PC-9 (cell line): ENCODE data around the gene TTC7B. TPM values are rescaled to one million over a fixed set of nuclear protein-coding genes. Genes with fewer than 3 reads are reported as not detected.

Source experiments
- BruUV-seq: library from RNA; stranded (reverse); fragments of 400-500 nt; replicated peaks from 2 replicates; lab custom pipeline; 2021; lab: Mats Ljungman, UMichigan
- CTCF ChIA-PET: fragments of 300-600 bp; sonication (Branson Sonifier 250); formaldehyde crosslinking; loops from one replicate; lab custom pipeline; 2022; ENCODE audit warnings: antibody characterized with exemption; lab: Charles Lee
- POLR2A ChIA-PET: fragments of 300-600 bp; sonication (Branson Sonifier 250); formaldehyde crosslinking; loops from one replicate; lab custom pipeline; 2022; ENCODE audit warnings: antibody characterized with exemption; ENCODE audit not compliant: unreplicated experiment; lab: Charles Lee
- DNase-seq, 2 experiments: peaks; one replicate each; pipeline versions ENCODE4 v3.0.0 to v3.0.0-alpha.2; 2015 to 2022; ENCODE audit warnings: mixed read lengths in 1 of 2
- H2AFZ ChIP-seq: fragments of 200-600 bp; sonication (generic); 2 replicates; pipeline ENCODE4 v1.8.1; 2017; ENCODE audit warnings: antibody characterized with exemption
- H3F3A ChIP-seq: fragments of 200-600 bp; sonication (generic); 2 replicates; pipeline ENCODE4 v1.8.1; 2017; ENCODE audit warnings: antibody characterized with exemption, mild to moderate bottlenecking, low read depth; ENCODE audit not compliant: insufficient read depth
- H3K27ac ChIP-seq: fragments of 200-600 bp; sonication (generic); 2 replicates; pipeline ENCODE4 v1.6.1; 2016; ENCODE audit warnings: mixed run types
- H3K27me3 ChIP-seq: fragments of 200-600 bp; sonication (generic); 2 replicates; pipeline ENCODE4 v1.6.1; 2016; ENCODE audit warnings: low read depth, mixed run types; ENCODE audit not compliant: insufficient read depth
- H3K36me3 ChIP-seq: fragments of 200-600 bp; sonication (generic); 2 replicates; pipeline ENCODE4 v1.6.1; 2016; ENCODE audit warnings: low read depth, mixed run types
- H3K4me1 ChIP-seq: fragments of 200-600 bp; sonication (generic); replicated peaks from 2 replicates; pipeline ENCODE4 v1.6.1; 2016; ENCODE audit warnings: mixed run types; ENCODE audit not compliant: insufficient read depth
- H3K4me2 ChIP-seq: fragments of 200-600 bp; sonication (generic); 2 replicates; pipeline ENCODE4 v1.6.1; 2017; ENCODE audit warnings: mixed run types
- H3K4me3 ChIP-seq: fragments of 200-600 bp; sonication (generic); 2 replicates; pipeline ENCODE4 v1.6.1; 2016; ENCODE audit warnings: mixed run types
- H3K79me2 ChIP-seq: fragments of 200-600 bp; sonication (generic); 2 replicates; pipeline ENCODE4 v1.6.1; 2017; ENCODE audit warnings: low read depth, mixed run types
- H3K9me2 ChIP-seq: fragments of 200-600 bp; sonication (generic); 2 replicates; pipeline ENCODE4 v1.8.1; 2017; ENCODE audit warnings: mild to moderate bottlenecking; ENCODE audit not compliant: insufficient read depth
- H3K9me3 ChIP-seq: fragments of 200-600 bp; sonication (generic); 2 replicates; pipeline ENCODE4 v1.8.1; 2016; ENCODE audit warnings: low read depth; ENCODE audit not compliant: insufficient read depth
- H4K20me1 ChIP-seq: fragments of 200-600 bp; sonication (generic); 2 replicates; pipeline ENCODE4 v1.8.1; 2017; ENCODE audit not compliant: insufficient read depth
- EZH2 ChIP-seq: fragments of 200-600 bp; sonication (generic); IDR thresholded peaks from 2 replicates; pipeline ENCODE4 v1.8.0; 2017; ENCODE audit warnings: antibody characterized with exemption, low read depth
- intact Hi-C: fragments of 100-400 bp; cut with micrococcal nuclease; formaldehyde crosslinking; loops from one replicate; pipeline ENCODE4 v1.10.0; 2022; ENCODE audit not compliant: unreplicated experiment
- total RNA-seq: library from RNA; stranded (reverse); gene quantifications from 2 replicates; pipeline ENCODE4 v1.2.3, GENCODE V29; 2021
- TF ChIP-seq, protein P1 (sequence below): fragments of 200-600 bp; sonication (generic); conservative IDR thresholded peaks from 2 replicates; pipeline ENCODE4 v1.6.1; 2017; ENCODE audit warnings: mixed run types, antibody characterized with exemption, mild to moderate bottlenecking, moderate library complexity

Gene TTC7B
- total RNA-seq, 1 experiment from 2014 or later: 6.8 TPM

DNA sequence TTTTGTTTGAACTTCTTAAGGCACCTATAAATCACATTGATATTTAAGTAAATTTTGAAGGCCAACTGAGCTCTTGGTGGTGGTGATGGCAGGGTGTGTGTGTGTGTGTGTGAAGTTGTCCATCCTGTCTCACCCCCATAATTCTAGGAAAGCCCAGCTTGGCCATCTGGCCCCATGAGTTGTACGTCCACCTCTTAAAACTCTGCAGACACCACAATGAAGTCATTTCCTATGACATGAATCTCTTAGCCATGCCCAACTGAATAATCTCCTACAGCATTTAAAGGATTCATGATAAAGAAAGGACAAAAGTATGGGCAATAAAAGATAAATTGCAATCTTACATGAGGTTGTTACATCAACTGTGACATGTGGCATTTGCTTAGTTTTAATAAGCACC lies 123.4 kb downstream of the TTC7B start:
- CTCF ChIA-PET: no interaction called here
- H3K79me2 ChIP-seq: no peaks in the 10 kb centered on the region
- intact Hi-C loops: loop anchor here (10.0 kb wide), 2 partner anchors 88 to 178 kb away; no protein-coding TSS in a partner anchor
- no peak overlapping the region for H2AFZ ChIP-seq
- DNase-seq: no peak
- no peak overlapping the region for H3K4me3 ChIP-seq
- H3K9me2 ChIP-seq: no peaks in the 10 kb centered on the region
- H3K9me3 ChIP-seq: no peaks in the 10 kb centered on the region
- H3K4me1 ChIP-seq: no peaks in the 10 kb centered on the region
- H4K20me1 ChIP-seq: no peaks in the 10 kb centered on the region
- no peak overlapping the region for H3K27ac ChIP-seq
- H3K4me2 ChIP-seq: no peak overlapping the region
- BruUV-seq: no TSS peak
- H3F3A ChIP-seq: no peaks in the 10 kb centered on the region
- POLR2A ChIA-PET: no interaction called here
- no peak for TF ChIP-seq EZH2
- TF ChIP-seq, protein P1, sequence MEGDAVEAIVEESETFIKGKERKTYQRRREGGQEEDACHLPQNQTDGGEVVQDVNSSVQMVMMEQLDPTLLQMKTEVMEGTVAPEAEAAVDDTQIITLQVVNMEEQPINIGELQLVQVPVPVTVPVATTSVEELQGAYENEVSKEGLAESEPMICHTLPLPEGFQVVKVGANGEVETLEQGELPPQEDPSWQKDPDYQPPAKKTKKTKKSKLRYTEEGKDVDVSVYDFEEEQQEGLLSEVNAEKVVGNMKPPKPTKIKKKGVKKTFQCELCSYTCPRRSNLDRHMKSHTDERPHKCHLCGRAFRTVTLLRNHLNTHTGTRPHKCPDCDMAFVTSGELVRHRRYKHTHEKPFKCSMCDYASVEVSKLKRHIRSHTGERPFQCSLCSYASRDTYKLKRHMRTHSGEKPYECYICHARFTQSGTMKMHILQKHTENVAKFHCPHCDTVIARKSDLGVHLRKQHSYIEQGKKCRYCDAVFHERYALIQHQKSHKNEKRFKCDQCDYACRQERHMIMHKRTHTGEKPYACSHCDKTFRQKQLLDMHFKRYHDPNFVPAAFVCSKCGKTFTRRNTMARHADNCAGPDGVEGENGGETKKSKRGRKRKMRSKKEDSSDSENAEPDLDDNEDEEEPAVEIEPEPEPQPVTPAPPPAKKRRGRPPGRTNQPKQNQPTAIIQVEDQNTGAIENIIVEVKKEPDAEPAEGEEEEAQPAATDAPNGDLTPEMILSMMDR: no peak
- no peaks in the 10 kb centered on the region for H3K36me3 ChIP-seq
- H3K27me3 ChIP-seq: no peaks in the 10 kb centered on the region

DNA sequence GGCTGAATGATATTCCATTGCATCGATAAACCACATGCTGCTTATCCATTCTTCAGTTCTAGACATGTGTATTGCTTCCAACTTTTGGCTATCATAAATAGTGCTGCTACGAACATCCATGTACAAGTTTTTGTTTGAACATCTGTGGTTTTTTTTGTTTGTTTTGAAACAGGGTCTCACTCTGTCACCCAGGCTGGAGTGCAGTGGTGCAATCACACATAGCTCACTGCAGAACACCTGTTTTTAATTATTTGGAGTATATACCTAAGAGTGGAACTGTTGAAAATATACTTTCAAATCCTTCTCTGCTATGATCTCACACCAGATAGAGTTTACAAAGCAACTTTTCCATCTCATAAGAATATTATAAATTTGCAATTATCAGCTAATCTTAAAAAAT lies 124.2 kb downstream of the TTC7B start:
- H3K79me2 ChIP-seq: no peaks in the 10 kb centered on the region

DNA sequence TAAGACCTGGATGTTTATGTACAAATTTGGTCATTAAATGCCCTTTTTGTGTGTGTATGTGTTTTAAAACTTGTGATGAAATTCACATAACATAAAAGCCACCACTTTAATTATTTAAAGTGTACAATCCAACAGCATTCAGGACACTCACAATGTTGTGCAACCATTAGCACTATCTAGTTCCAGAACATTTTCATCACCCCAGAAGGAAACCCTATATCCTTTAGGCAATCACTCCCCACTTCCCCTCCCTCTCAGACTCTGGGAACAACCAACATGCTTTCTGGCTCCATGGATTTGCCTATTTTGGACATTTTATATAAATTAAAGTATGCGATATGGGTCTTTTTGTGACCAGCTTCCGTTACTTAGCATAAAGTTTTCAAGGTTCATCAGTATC lies 124.6 kb downstream of the TTC7B start:
- POLR2A ChIA-PET: no interaction called here
- TF ChIP-seq EZH2: no peak
- TF ChIP-seq, protein P1: no peak
- Histone ChIP-seq H3K4me1 (no peaks in the 10 kb centered on the region), H3K36me3 (no peaks in the 10 kb centered on the region), H3K4me2 (no peak overlapping the region), H3K27me3 (no peaks in the 10 kb centered on the region), H3K27ac (no peak overlapping the region), H3F3A (no peaks in the 10 kb centered on the region), H2AFZ (no peak overlapping the region), H3K79me2 (no peaks in the 10 kb centered on the region), H3K9me2 (no peaks in the 10 kb centered on the region), H3K9me3 (no peaks in the 10 kb centered on the region), H3K4me3 (no peak overlapping the region), H4K20me1 (no peaks in the 10 kb centered on the region)
- intact Hi-C loops: loop anchor here (10.0 kb wide), 2 partner anchors 87 to 177 kb away; no protein-coding TSS in a partner anchor
- CTCF ChIA-PET: no interaction called here
- DNase-seq: no peak
- BruUV-seq: no TSS peak

More for the DNA sequence above, 124.2 kb downstream of the TTC7B start:
- intact Hi-C loops: loop anchor here (10.0 kb wide), 2 partner anchors 87 to 177 kb away; no protein-coding TSS in a partner anchor
- Histone ChIP-seq H4K20me1 (no peaks in the 10 kb centered on the region), H3K4me2 (no peak overlapping the region), H3K36me3 (no peaks in the 10 kb centered on the region), H3K27me3 (no peaks in the 10 kb centered on the region), H3K9me2 (no peaks in the 10 kb centered on the region), H2AFZ (no peak overlapping the region), H3F3A (no peaks in the 10 kb centered on the region), H3K4me3 (no peak overlapping the region), H3K4me1 (no peaks in the 10 kb centered on the region), H3K27ac (no peak overlapping the region), H3K9me3 (no peaks in the 10 kb centered on the region)
- CTCF ChIA-PET: no interaction called here
- no peak for DNase-seq
- BruUV-seq: no TSS peak
- POLR2A ChIA-PET: no interaction called here
- TF ChIP-seq, protein P1: no peak
- no peak for TF ChIP-seq EZH2
